Neuronal stem cell (in vitro differentiated cells): ENCODE results near the gene CCDC187.
A peak's percentile ranks its signal among the peaks of the same experiment; 100 is the strongest.

ENCODE experiments used
- DNase-seq: peaks from one replicate; pipeline ENCODE4 v3.0.0-alpha.2; 2013; ENCODE audit warnings: low spot score
- H2AFZ ChIP-seq: one replicate; pipeline ENCODE4 v1.6.1; 2013; ENCODE audit warnings: mild to moderate bottlenecking, low read length, inconsistent platforms
- H2AK5ac ChIP-seq: 2 replicates; pipeline ENCODE4 v1.6.1; 2013; ENCODE audit warnings: low read depth, mild to moderate bottlenecking, inconsistent platforms, low read length, moderate library complexity, mixed read lengths
- H2BK120ac ChIP-seq: 2 replicates; pipeline ENCODE4 v1.6.1; 2013; ENCODE audit warnings: low read depth, mild to moderate bottlenecking, inconsistent platforms, low read length, moderate library complexity, mixed read lengths
- H2BK12ac ChIP-seq: one replicate; pipeline ENCODE4 v1.6.1; 2013; ENCODE audit warnings: low read length, inconsistent platforms
- H2BK15ac ChIP-seq: 2 replicates; pipeline ENCODE4 v1.6.1; 2013; ENCODE audit warnings: mild to moderate bottlenecking, low read length, inconsistent platforms, mixed read lengths
- H2BK5ac ChIP-seq: one replicate; pipeline ENCODE4 v1.6.1; 2013; ENCODE audit warnings: inconsistent platforms, mild to moderate bottlenecking, low read length, moderate library complexity
- H3K14ac ChIP-seq: one replicate; pipeline ENCODE4 v1.6.1; 2013; ENCODE audit warnings: low read length, inconsistent platforms
- H3K18ac ChIP-seq: 2 replicates; pipeline ENCODE4 v1.6.1; 2013; ENCODE audit warnings: low read length, inconsistent platforms
- H3K23ac ChIP-seq: 2 replicates; pipeline ENCODE4 v1.6.1; 2013; ENCODE audit warnings: low read depth, mild to moderate bottlenecking, mixed read lengths, low read length, inconsistent platforms; ENCODE audit not compliant: poor library complexity
- H3K27ac ChIP-seq: replicated peaks from 3 replicates; pipeline ENCODE4 v1.5.1; 2013; ENCODE audit warnings: low read length, inconsistent platforms
- H3K27me3 ChIP-seq, 3 experiments: 2 replicates each; pipeline ENCODE4 v1.6.1; 2013; ENCODE audit warnings: low read length in 3 of 3, mild to moderate bottlenecking in 2 of 3, inconsistent platforms in 1 of 3, low read depth in 1 of 3, mixed read lengths in 1 of 3, moderate library complexity in 1 of 3; ENCODE audit not compliant: control insufficient read depth in 3 of 3, insufficient read depth in 3 of 3
- H3K36me3 ChIP-seq, 2 donors: replicated peaks in 1 of 2; 2 replicates each; pipeline ENCODE4 v1.6.1; 2013; ENCODE audit warnings: low read length in 2 of 2; ENCODE audit not compliant: control insufficient read depth in 2 of 2, insufficient read depth in 2 of 2
- H3K4ac ChIP-seq: 2 replicates; pipeline ENCODE4 v1.6.1; 2013; ENCODE audit warnings: inconsistent platforms, mild to moderate bottlenecking, low read length, moderate library complexity
- H3K4me1 ChIP-seq, 2 donors: 1 replicate in 1 of 2; 2 replicates in 1 of 2; pipeline ENCODE4 v1.6.1; 2013; ENCODE audit warnings: low read length in 2 of 2, low read depth in 1 of 2; ENCODE audit not compliant: control insufficient read depth in 2 of 2, insufficient read depth in 1 of 2
- H3K4me2 ChIP-seq: one replicate; pipeline ENCODE4 v1.6.1; 2013; ENCODE audit warnings: mild to moderate bottlenecking, low read length, inconsistent platforms; ENCODE audit not compliant: insufficient read depth, poor library complexity, severe bottlenecking
- H3K4me3 ChIP-seq, 2 donors: 2 replicates each; pipeline ENCODE4 v1.5.1; 2013; ENCODE audit warnings: low read length in 2 of 2, mild to moderate bottlenecking in 2 of 2, inconsistent platforms in 1 of 2, moderate library complexity in 1 of 2
- H3K79me1 ChIP-seq: one replicate; pipeline ENCODE4 v1.6.1; 2013; ENCODE audit warnings: low read depth, mild to moderate bottlenecking, inconsistent platforms, low read length, moderate library complexity
- H3K9ac ChIP-seq: one replicate; pipeline ENCODE4 v1.6.1; 2013; ENCODE audit warnings: mild to moderate bottlenecking, low read depth, low read length, inconsistent platforms; ENCODE audit not compliant: poor library complexity
- H3K9me3 ChIP-seq, 2 donors: replicated peaks in 1 of 2; 2 replicates each; pipeline versions ENCODE3 to v1.6.1; 2013; ENCODE audit warnings: low read length in 2 of 2, mild to moderate bottlenecking in 2 of 2, inconsistent platforms in 1 of 2, low read depth in 1 of 2, mixed read lengths in 1 of 2, moderate library complexity in 1 of 2; ENCODE audit not compliant: control insufficient read depth in 2 of 2, insufficient read depth in 1 of 2
- H4K8ac ChIP-seq: one replicate; pipeline ENCODE4 v1.6.1; 2013; ENCODE audit warnings: low read depth, mild to moderate bottlenecking, inconsistent platforms, low read length, moderate library complexity
- H4K91ac ChIP-seq: one replicate; pipeline ENCODE4 v1.6.1; 2013; ENCODE audit warnings: low read length, low read depth, mild to moderate bottlenecking, inconsistent platforms; ENCODE audit not compliant: poor library complexity
- WGBS, 2 donors: extraction: QIAGEN DNeasy Blood & Tissue Kit; methylation state at CpG; one replicate each; pipeline ENCODE4 v1.1.7; 2013; ENCODE audit warnings: missing lambda C conversion rate in 2 of 2, mixed read lengths in 1 of 2; ENCODE audit not compliant: insufficient read length in 2 of 2, insufficient replicate concordance in 1 of 2; ENCODE audit errors: extremely low coverage in 2 of 2; 5-methylcytosine and 5-hydroxymethylcytosine counted together

The CCDC187 gene

GRCh38 chr9:136280535-136281315 lies 23.2 kb downstream of the CCDC187 start:
- Histone ChIP-seq H2BK5ac (no peak overlapping the region), H3K4me3 (no peak overlapping the region), H2BK15ac (no peak overlapping the region), H3K4ac (no peak overlapping the region), H3K4me2 (no peak overlapping the region), H3K27me3 (peaks cover 0 to 71% (median 0%) of the 10 kb centered on the region in 3 experiments), H3K9ac (no peak overlapping the region), H3K14ac (no peak overlapping the region), H3K23ac (no peak overlapping the region), H3K27ac (no peak overlapping the region), H3K36me3 (no peaks in the 10 kb centered on the region), H2BK120ac (peak overlapping the region; percentile 0), H2AK5ac (peak overlapping the region; percentile 83), H2BK12ac (peak overlapping the region; percentile 49), H3K79me1 (peaks cover 3% of the 10 kb centered on the region), H2AFZ (no peak overlapping the region), H3K9me3 (peaks cover 0 to 3% of the 10 kb centered on the region in 2 donors), H3K4me1 (peaks cover 0 to 6% of the 10 kb centered on the region in 2 donors), H3K18ac (peak overlapping the region; percentile 57), H4K8ac (no peak overlapping the region), H4K91ac (no peak overlapping the region)
- no peak for DNase-seq
- WGBS, 2 donors: no CpG with 5 or more reads among the region's 16 CpGs

- H2BK12ac ChIP-seq: no peak overlapping the region
- H3K27ac ChIP-seq: no peak overlapping the region
- H2BK5ac ChIP-seq: no peak overlapping the region
- H3K4me3 ChIP-seq: no peak overlapping the region
- no peak overlapping the region for H2AFZ ChIP-seq
- no peak overlapping the region for H3K18ac ChIP-seq
- no CpG with 5 or more reads among the region's 6 CpGs for WGBS, 2 donors
- H3K4me1 ChIP-seq: peaks cover 0 to 8% of the 10 kb centered on the region in 2 donors
- no peak for DNase-seq
- H3K4ac ChIP-seq: no peak overlapping the region
- no peak overlapping the region for H3K23ac ChIP-seq
- peaks cover 0 to 76% (median 0%) of the 10 kb centered on the region in 3 experiments for H3K27me3 ChIP-seq
- H3K79me1 ChIP-seq: peaks cover 3% of the 10 kb centered on the region
- no peak overlapping the region for H2AK5ac ChIP-seq
- H4K91ac ChIP-seq: no peak overlapping the region
- H3K9ac ChIP-seq: no peak overlapping the region
- no peak overlapping the region for H4K8ac ChIP-seq
- no peaks in the 10 kb centered on the region for H3K36me3 ChIP-seq
- H2BK120ac ChIP-seq: no peak overlapping the region
- H3K14ac ChIP-seq: no peak overlapping the region
- peaks cover 0 to 3% of the 10 kb centered on the region in 2 donors for H3K9me3 ChIP-seq
- no peak overlapping the region for H3K4me2 ChIP-seq
- H2BK15ac ChIP-seq: no peak overlapping the region
These were observed 24.4 kb downstream of the CCDC187 start for GRCh38 chr9:136279471-136279870.

- H3K4me2 ChIP-seq: no peak overlapping the region
- H2BK15ac ChIP-seq: no peak overlapping the region
- peaks cover 0 to 8% of the 10 kb centered on the region in 2 donors for H3K4me1 ChIP-seq
- no peak overlapping the region for H4K91ac ChIP-seq
- H3K27ac ChIP-seq: no peak overlapping the region
- no peak overlapping the region for H2AFZ ChIP-seq
- no peaks in the 10 kb centered on the region for H3K36me3 ChIP-seq
- no peak overlapping the region for H3K9ac ChIP-seq
- H2BK5ac ChIP-seq: no peak overlapping the region
- no peak overlapping the region for H3K4me3 ChIP-seq
- H3K9me3 ChIP-seq: peaks cover 0 to 3% of the 10 kb centered on the region in 2 donors
- H3K14ac ChIP-seq: no peak overlapping the region
- no peak overlapping the region for H3K4ac ChIP-seq
- no peak for DNase-seq
- no peak overlapping the region for H3K18ac ChIP-seq
- no peak overlapping the region for H2BK12ac ChIP-seq
- peaks cover 3% of the 10 kb centered on the region for H3K79me1 ChIP-seq
- H2BK120ac ChIP-seq: no peak overlapping the region
- no peak overlapping the region for H3K23ac ChIP-seq
- WGBS, 2 donors: no CpG with 5 or more reads among the region's 1 CpG
- peaks cover 0 to 79% (median 0%) of the 10 kb centered on the region in 3 experiments for H3K27me3 ChIP-seq
- H2AK5ac ChIP-seq: no peak overlapping the region
- no peak overlapping the region for H4K8ac ChIP-seq
These were observed 25.0 kb downstream of the CCDC187 start for GRCh38 chr9:136278894-136279293.

- H3K4me1 ChIP-seq: peaks cover 0 to 6% of the 10 kb centered on the region in 2 donors
- no peak overlapping the region for H3K4ac ChIP-seq
- no peak for DNase-seq
- H4K8ac ChIP-seq: no peak overlapping the region
- peak overlapping the region; percentile 15 for H3K9ac ChIP-seq
- no peak overlapping the region for H3K4me3 ChIP-seq
- H3K79me1 ChIP-seq: peaks cover 3% of the 10 kb centered on the region
- no peak overlapping the region for H2AFZ ChIP-seq
- no peak overlapping the region for H3K4me2 ChIP-seq
- H3K23ac ChIP-seq: peak overlapping the region; percentile 27
- H2BK12ac ChIP-seq: no peak overlapping the region
- H2BK15ac ChIP-seq: peak overlapping the region; percentile 31
- peaks cover 0 to 3% of the 10 kb centered on the region in 2 donors for H3K9me3 ChIP-seq
- H3K27ac ChIP-seq: no peak overlapping the region
- no CpG with 5 or more reads among the region's 9 CpGs for WGBS, 2 donors
- H4K91ac ChIP-seq: no peak overlapping the region
- H3K27me3 ChIP-seq: peaks cover 0 to 86% (median 0%) of the 10 kb centered on the region in 3 experiments
- H3K14ac ChIP-seq: no peak overlapping the region
- no peak overlapping the region for H2BK120ac ChIP-seq
- no peaks in the 10 kb centered on the region for H3K36me3 ChIP-seq
- H2AK5ac ChIP-seq: peak overlapping the region; percentile 60
- peak overlapping the region; percentile 32 for H3K18ac ChIP-seq
- H2BK5ac ChIP-seq: no peak overlapping the region
These were observed 25.7 kb downstream of the CCDC187 start for GRCh38 chr9:136278221-136278620.
